Stimulated activated CD4-positive, alpha-beta T cell treated with anti-CD3 and anti-CD28 coated beads, TNF-alpha, amount 100 ng/mL, for 1 hour (primary cell): ENCODE results near the gene DPH5.
"Not testable (repeated sequence)": the region's sequence is repeated elsewhere in the genome, so short reads cannot be mapped to it uniquely, and the experiment has no call there.

Experiments used
- DNase-seq, 3 donors: peaks; one replicate each; pipeline ENCODE4 v3.0.0-alpha.2; 2020; ENCODE audit warnings: low read depth in 3 of 3, low spot score in 1 of 3

Gene DPH5

GRCh38 chr1:100989306-100990077 is 36.1 kb downstream of the DPH5 start:
- no peak for DNase-seq

GRCh38 chr1:100988121-100988520 is 37.5 kb downstream of the DPH5 start:
- no peak for DNase-seq

- DNase-seq = no peak
These were observed 42.8 kb downstream of the DPH5 start for GRCh38 chr1:100982793-100983192.

GRCh38 chr1:100979631-100980030 is 46.0 kb downstream of the DPH5 start:
- DNase-seq = no peak

- no peak for DNase-seq
These were observed 48.6 kb downstream of the DPH5 start for GRCh38 chr1:100976936-100977335.

- no peak for DNase-seq
These were observed 53.4 kb downstream of the DPH5 start for GRCh38 chr1:100972185-100972584.

GRCh38 chr1:100971021-100971420 is 54.6 kb downstream of the DPH5 start:
- no peak for DNase-seq

- no peak for DNase-seq
These were observed 56.3 kb downstream of the DPH5 start for GRCh38 chr1:100969327-100969726.

GRCh38 chr1:100968621-100969020 is 57.0 kb downstream of the DPH5 start:
- no peak for DNase-seq

- no peak for DNase-seq
These were observed 65.5 kb downstream of the DPH5 start for GRCh38 chr1:100960098-100960497.

GRCh38 chr1:100959502-100960060 is 66.0 kb downstream of the DPH5 start:
- DNase-seq = no peak

- DNase-seq = no peak
These were observed 70.3 kb downstream of the DPH5 start for GRCh38 chr1:100955322-100955721.

GRCh38 chr1:100953960-100954730 is 71.4 kb downstream of the DPH5 start:
- no peak for DNase-seq

- DNase-seq = not testable (repeated sequence)
These were observed 72.6 kb downstream of the DPH5 start for GRCh38 chr1:100952970-100953369.

GRCh38 chr1:100952104-100952745 is 73.4 kb downstream of the DPH5 start:
- no peak for DNase-seq

- DNase-seq = no peak
These were observed 74.8 kb downstream of the DPH5 start for GRCh38 chr1:100950781-100951180.

- no peak for DNase-seq
These were observed 75.2 kb downstream of the DPH5 start for GRCh38 chr1:100950337-100950736.

- peak in 2 of 3 donors; percentile 43 to 44 for DNase-seq
These were observed 75.9 kb downstream of the DPH5 start for GRCh38 chr1:100949515-100950158.

GRCh38 chr1:100948721-100949405 is 76.7 kb downstream of the DPH5 start:
- DNase-seq = not testable (repeated sequence)

GRCh38 chr1:100947816-100948215 is 77.8 kb downstream of the DPH5 start:
- DNase-seq = not testable (repeated sequence)
